B cell (primary cell): ENCODE data around the gene PFKFB3.

Experiments used
- CTCF ChIP-seq: fragments of 200-600 bp; IDR thresholded peaks from one replicate; pipeline ENCODE4 v1.8.0; 2022; ENCODE audit warnings: antibody characterized with exemption, mild to moderate bottlenecking
- EZH2 ChIP-seq: IDR thresholded peaks from 2 replicates; pipeline ENCODE4 v1.6.1; 2012; ENCODE audit warnings: borderline replicate concordance, low read depth, mild to moderate bottlenecking, moderate library complexity, low read length; ENCODE audit not compliant: insufficient read depth, poor library complexity, severe bottlenecking

- TF ChIP-seq CTCF (no peak), EZH2 (no peak)
Observed at GRCh38 chr10:6297522-6297921, 94.8 kb downstream of the PFKFB3 start.
